GM21447 (cell line): Measurements from ENCODE around the gene ITGAV.

Experiments used
- ATAC-seq: cut with Tn5 transposase; IDR thresholded peaks from one replicate; pipeline ENCODE4 v1.9.1; 2021; ENCODE audit not compliant: unreplicated experiment

The ITGAV gene

DNA sequence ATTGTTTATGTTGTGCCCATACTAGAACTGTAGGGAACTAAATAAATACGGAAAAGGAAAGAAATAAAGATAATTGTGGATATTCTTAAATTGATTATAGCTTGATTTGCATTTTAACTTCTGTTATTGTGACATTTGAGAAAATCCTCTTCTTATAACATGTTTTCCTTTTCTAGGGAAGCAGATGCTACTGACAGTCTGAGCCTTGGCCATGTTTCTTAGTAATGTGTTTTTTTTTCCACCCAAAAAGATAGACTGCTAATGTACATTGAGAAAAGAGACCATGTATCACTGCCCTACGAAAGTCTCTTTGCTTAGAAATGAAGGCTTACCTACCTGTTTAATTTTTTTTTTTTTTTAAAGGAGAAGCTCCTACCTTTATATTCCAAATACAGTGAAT lies 22.2 kb downstream of the ITGAV start:
- ATAC-seq = no peak

- no peak for ATAC-seq
Observed at GRCh38 chr2:186612555-186613440, 22.9 kb downstream of the ITGAV start.

- no peak for ATAC-seq
Observed at GRCh38 chr2:186614373-186614772, 24.5 kb downstream of the ITGAV start.

- ATAC-seq = no peak
Observed at GRCh38 chr2:186617148-186617547, 27.3 kb downstream of the ITGAV start.

DNA sequence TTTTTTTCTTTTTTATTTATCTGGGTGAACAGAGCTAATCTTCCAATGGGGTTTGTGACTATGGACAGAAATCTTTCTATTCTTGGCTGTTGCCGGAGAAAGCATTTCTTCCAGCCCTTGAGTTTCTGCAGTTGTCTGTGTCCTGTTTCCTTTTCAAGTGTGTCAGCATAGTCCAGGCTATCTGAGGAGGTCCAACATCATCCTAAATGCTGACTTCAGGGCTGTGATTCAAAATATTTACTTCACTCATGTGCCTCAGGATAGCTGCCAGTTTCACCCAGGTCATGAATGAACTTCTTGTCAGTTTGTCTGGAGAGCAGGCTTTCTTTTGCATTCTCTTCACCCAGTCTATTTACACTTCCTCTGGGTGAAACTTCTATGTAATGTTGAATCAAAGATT lies 27.9 kb downstream of the ITGAV start:
- ATAC-seq = no peak

DNA sequence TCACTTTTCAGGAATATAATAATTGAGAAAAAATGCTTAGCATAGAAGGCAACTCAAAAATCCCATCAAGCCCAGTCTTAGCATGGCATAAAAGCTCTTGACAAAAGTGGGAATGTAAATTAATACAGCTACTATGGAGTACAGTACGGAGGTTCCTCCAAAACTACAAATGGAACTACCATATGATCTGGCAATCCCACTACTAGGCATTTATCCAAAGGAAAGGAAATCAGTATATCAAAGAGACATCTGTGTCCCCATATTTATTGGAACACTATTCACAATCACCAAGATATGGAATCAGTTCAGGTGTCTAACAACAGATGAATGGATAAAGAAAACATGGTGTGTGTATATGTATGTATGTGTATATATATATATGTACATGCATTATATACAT lies 28.8 kb downstream of the ITGAV start:
- ATAC-seq = no peak

- ATAC-seq = no peak
Observed at GRCh38 chr2:186623084-186623483, 33.2 kb downstream of the ITGAV start.

- ATAC-seq = no peak
Observed at GRCh38 chr2:186624276-186624675, 34.4 kb downstream of the ITGAV start.

- no peak for ATAC-seq
Observed at GRCh38 chr2:186629250-186629996, 39.6 kb downstream of the ITGAV start.

DNA sequence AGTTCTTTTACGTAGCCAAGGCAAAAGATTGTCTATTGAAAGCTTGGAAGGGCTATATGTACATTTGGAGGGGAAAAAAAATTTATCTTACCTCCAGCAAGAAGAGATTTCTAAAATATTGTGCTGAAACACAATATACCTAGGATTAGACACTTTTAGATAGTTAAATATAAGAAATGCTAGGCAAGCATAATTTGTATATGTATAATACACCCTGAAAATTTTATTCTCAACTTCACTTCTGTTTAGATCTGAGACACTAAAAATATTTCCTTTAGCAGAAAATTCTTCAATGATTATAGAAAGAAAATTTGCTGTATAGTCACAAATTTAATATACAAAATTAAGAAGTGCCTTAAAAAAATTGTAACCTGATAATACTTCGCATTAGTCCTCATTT lies 42.6 kb downstream of the ITGAV start:
- ATAC-seq = no peak

- ATAC-seq = no peak
Observed at GRCh38 chr2:186634701-186635100, 44.8 kb downstream of the ITGAV start.

- no peak for ATAC-seq
Observed at GRCh38 chr2:186636800-186637496, 47.1 kb downstream of the ITGAV start.

DNA sequence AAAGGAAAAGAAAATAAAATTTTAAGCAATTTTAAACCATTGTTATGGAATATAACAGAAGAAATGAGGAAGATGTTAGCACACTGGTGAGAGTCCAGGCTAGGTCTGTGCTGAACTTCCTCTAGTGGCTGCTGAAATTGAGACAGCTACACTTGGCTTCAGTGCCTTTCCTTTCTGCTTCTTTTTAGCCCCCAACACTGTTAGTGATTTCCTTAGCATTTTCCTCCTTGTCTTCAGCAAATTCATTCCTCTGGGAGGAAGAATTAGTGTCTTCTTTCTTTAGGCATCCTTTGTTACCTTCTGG lies 47.6 kb downstream of the ITGAV start:
- no peak for ATAC-seq

DNA sequence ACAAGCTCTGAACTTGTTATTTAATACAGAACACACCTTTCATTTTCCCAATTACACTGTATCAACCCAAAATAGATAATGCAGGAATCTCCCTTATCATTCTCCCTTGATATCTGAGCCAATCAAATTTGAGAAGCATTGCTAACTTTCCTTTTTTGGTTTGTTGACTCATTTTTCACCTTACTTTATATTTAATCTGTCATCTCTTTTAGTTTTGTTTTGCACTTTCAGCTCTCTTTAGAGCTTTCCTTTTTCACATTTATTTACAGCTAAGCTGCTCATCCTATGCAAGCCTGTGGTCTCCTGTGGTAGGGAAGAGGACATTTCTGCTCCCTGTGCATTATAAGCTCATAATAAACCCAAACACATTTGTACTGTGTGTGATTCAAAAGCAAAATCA lies 50.1 kb downstream of the ITGAV start:
- ATAC-seq = peak; percentile 79

DNA sequence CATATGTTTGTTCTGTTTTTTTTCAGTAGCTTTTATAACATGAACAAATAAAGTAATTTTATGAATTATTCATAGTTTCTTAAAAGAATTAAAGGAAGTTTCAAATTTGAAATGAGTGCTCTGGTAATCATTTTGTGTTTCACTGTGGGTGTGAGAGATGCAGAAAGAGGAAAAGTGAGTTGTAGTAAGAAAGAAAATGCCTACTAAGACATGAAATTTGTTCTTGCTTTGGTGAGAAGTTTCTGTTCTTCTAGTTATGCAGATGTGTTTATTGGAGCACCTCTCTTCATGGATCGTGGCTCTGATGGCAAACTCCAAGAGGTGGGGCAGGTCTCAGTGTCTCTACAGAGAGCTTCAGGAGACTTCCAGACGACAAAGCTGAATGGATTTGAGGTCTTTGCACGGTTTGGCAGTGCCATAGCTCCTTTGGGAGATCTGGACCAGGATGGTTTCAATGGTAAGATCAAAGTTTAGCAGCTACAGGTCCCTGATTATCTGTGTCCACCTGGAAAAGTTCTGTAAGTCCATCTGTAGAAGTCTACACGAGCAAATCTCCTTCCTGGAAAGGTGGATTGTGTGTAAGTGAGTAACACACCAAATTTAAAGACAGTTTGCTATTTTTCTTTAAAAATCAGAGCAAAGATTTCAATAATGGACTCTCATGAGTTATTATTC lies 51.4 kb downstream of the ITGAV start:
- peak; percentile 20 for ATAC-seq

GRCh38 chr2:186641807-186642321 lies 52.0 kb downstream of the ITGAV start:
- peak; percentile 69 for ATAC-seq

DNA sequence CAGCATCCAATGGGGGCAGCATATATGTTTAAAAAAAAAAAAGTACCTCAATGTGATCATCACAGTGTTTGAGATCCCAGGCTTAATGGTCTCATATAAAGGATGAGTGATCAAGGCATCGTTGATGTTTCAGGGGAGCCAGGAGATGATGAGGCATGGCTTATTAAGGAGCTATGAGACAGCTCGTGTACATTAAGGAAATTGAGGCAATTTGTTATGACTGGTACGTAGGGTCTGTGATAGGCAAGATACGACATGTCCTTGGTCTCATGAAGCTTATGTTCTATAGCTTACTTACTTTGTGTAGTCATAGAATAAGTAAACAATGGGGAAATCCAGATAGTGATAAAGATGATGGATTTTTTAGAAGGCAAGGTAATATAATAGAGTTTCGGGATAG lies 54.9 kb downstream of the ITGAV start:
- no peak for ATAC-seq

DNA sequence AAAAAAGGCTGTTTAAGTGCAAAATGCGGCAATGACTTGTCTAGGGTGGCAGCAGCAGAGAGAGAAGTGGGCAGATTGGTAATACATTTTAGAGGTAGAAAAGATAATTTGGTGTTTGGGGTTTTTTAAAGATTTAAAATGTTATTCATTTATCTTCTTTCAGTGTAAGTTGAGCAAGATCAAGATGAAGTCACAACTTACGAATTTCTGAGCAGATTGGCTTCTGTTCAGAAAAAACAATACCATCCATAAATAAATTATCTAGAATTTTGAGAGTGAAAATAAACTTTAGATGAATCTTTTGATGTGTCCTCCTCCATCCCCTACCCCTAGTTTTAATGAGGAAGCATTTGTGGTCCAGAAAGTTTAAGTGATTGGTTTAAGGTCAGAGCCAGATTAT lies 56.1 kb downstream of the ITGAV start:
- no peak for ATAC-seq

GRCh38 chr2:186648130-186648529 lies 58.3 kb downstream of the ITGAV start:
- ATAC-seq = no peak

- no peak for ATAC-seq
Observed at GRCh38 chr2:186653511-186653910, 63.7 kb downstream of the ITGAV start.

- no peak for ATAC-seq
Observed at GRCh38 chr2:186659383-186659782, 69.5 kb downstream of the ITGAV start.
